ENCODE measurements around the gene OR5V1. TPM values are rescaled to one million over a fixed set of nuclear protein-coding genes. Genes with fewer than 3 reads are reported as not detected.

OR5V1 gene
- not detected for total RNA-seq
- total RNA-seq (2013), result not detected

DNA sequence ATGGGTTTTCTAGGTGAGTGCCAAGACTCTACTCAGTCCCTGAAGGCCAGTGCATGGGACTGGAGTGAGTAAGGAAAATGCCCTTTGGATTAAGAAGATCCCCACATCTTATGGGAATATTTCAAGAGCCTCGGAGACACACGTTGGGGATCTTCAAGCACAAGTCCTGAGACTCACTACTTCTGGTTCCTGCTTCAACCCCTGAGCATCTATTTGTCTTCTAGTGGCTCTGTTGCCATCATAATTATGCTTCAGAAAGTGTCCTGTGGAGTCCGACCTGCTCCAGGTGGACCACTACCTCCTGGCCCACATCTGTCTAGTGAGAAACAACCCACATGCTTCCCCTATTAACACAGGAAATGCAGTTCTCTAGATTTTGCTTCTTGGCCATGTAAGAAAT is at the start of gene OR5V1:
Gene OR5V1 (minus strand): TSS at position 101 of the 400 bp plus-strand sequence. CDS start 12,670 bp downstream, outside the sequence.
- H3K9me3 ChIP-seq (ENCODE audit: control insufficient read depth, insufficient read depth, low read length), result no peaks in the 10 kb centered on the region
- peaks cover 3% of the 10 kb centered on the region for H3K27me3 ChIP-seq (ENCODE audit: control insufficient read depth, insufficient read depth, low read length)
- ATAC-seq, result no peak
- intact Hi-C loops (cut with micrococcal nuclease), result no loop called here
- H3K27me3 Mint-ChIP-seq (ENCODE audit: low read depth in 2 of 2), result peaks cover 6 to 14% of the 10 kb centered on the region in 2 donors
- no peak within 1 kb of the TSS for H3K27ac Mint-ChIP-seq
- no peak within 1 kb of the TSS for H3K27ac ChIP-seq (ENCODE audit: low read length)
- TF ChIP-seq CTCF (IDR thresholded peaks at IDR 0.05), result no peak
- no peaks in the 10 kb centered on the region for H3K4me1 ChIP-seq (ENCODE audit: control insufficient read depth, insufficient read depth, low read length)
- H3K4me3 ChIP-seq (ENCODE audit: low read length), result no peak within 1 kb of the TSS
- H3K9me3 Mint-ChIP-seq, result no peaks in the 10 kb centered on the region
- no peaks in the 10 kb centered on the region for H3K4me1 Mint-ChIP-seq
- WGBS (ENCODE audit: insufficient coverage), result 81% methylated on average over 3 of the region's 3 CpGs
- no peaks in the 10 kb centered on the region for H3K36me3 ChIP-seq (ENCODE audit: control insufficient read depth, insufficient read depth, low read length)
- no peak for DNase-seq
- no peak within 1 kb of the TSS for H3K4me3 Mint-ChIP-seq
- no peaks in the 10 kb centered on the region for H3K36me3 Mint-ChIP-seq

GRCh38 chr6:29414588-29414987 is 45.9 kb upstream of the OR5V1 start, which contains the start of gene OR12D1:
OR12D1 (plus strand) TSS chr6:29414928.
- DNase-seq (no peak), ATAC-seq (no peak)
- Mint-ChIP-seq H3K4me1 (no peaks in the 10 kb centered on the region), H3K36me3 (peaks cover 8% of the 10 kb centered on the region), H3K27me3 (ENCODE audit: low read depth in 2 of 2) (peaks cover 26 to 46% of the 10 kb centered on the region in 2 donors), H3K27ac (no peak within 1 kb of the TSS), H3K9me3 (peaks cover 2 to 5% of the 10 kb centered on the region in 2 donors), H3K4me3 (no peak within 1 kb of the TSS)
- Histone ChIP-seq H3K27me3 (ENCODE audit: control insufficient read depth, insufficient read depth, low read length) (no peaks in the 10 kb centered on the region), H3K4me1 (ENCODE audit: control insufficient read depth, insufficient read depth, low read length) (no peaks in the 10 kb centered on the region), H3K4me3 (ENCODE audit: low read length) (no peak within 1 kb of the TSS), H3K9me3 (ENCODE audit: control insufficient read depth, insufficient read depth, low read length) (peaks cover 4% of the 10 kb centered on the region), H3K27ac (ENCODE audit: low read length) (no peak within 1 kb of the TSS), H3K36me3 (ENCODE audit: control insufficient read depth, insufficient read depth, low read length) (no peaks in the 10 kb centered on the region)
- intact Hi-C loops (cut with micrococcal nuclease), result no loop called here
- TF ChIP-seq CTCF (IDR thresholded peaks at IDR 0.05), result no peak

- peaks cover 6% of the 10 kb centered on the region for H3K27me3 ChIP-seq (ENCODE audit: control insufficient read depth, insufficient read depth, low read length)
- no peak overlapping the region for H3K27ac ChIP-seq (ENCODE audit: low read length)
- H3K4me3 Mint-ChIP-seq, result no peak overlapping the region
- H3K36me3 Mint-ChIP-seq, result peaks cover 5% of the 10 kb centered on the region
- no peaks in the 10 kb centered on the region for H3K4me1 Mint-ChIP-seq
- H3K9me3 ChIP-seq (ENCODE audit: control insufficient read depth, insufficient read depth, low read length), result no peaks in the 10 kb centered on the region
- DNase-seq (no peak), ATAC-seq (no peak)
- no peak overlapping the region for H3K27ac Mint-ChIP-seq
- H3K9me3 Mint-ChIP-seq, result peaks cover 0 to 2% of the 10 kb centered on the region in 2 donors
- WGBS (ENCODE audit: insufficient coverage), result 55% methylated on average over 1 of the region's 1 CpG
- no peak overlapping the region for H3K4me3 ChIP-seq (ENCODE audit: low read length)
- H3K36me3 ChIP-seq (ENCODE audit: control insufficient read depth, insufficient read depth, low read length), result no peaks in the 10 kb centered on the region
- H3K4me1 ChIP-seq (ENCODE audit: control insufficient read depth, insufficient read depth, low read length), result no peaks in the 10 kb centered on the region
- peaks cover 4 to 33% of the 10 kb centered on the region in 2 donors for H3K27me3 Mint-ChIP-seq (ENCODE audit: low read depth in 2 of 2)
- TF ChIP-seq CTCF (IDR thresholded peaks at IDR 0.05), result no peak
- intact Hi-C loops (cut with micrococcal nuclease), result no loop called here
Observed at GRCh38 chr6:29403801-29404200, 35.1 kb upstream of the OR5V1 start.

DNA sequence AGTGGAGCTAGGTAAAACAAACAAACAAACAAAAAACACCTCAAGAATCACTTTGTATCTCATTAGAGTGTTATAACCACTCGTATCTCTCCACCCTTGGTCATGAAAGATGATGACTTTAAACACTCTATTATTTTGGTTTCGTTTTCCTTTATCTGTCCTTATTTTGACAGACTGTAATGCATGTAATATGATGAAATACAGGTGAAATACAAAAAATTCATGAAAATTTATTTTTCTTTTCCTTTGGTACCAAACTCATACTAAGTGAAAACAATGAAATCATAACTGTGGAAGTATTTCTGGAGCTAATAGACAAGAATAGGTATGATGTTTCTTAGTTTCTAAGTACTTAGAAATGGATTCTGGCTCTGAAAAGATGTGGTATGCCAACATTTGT is 30.9 kb upstream of the OR5V1 start:
- Histone ChIP-seq H3K4me1 (ENCODE audit: control insufficient read depth, insufficient read depth, low read length) (no peaks in the 10 kb centered on the region), H3K27me3 (ENCODE audit: control insufficient read depth, insufficient read depth, low read length) (peaks cover 7% of the 10 kb centered on the region), H3K4me3 (ENCODE audit: low read length) (no peak overlapping the region), H3K9me3 (ENCODE audit: control insufficient read depth, insufficient read depth, low read length) (no peaks in the 10 kb centered on the region), H3K27ac (ENCODE audit: low read length) (no peak overlapping the region), H3K36me3 (ENCODE audit: control insufficient read depth, insufficient read depth, low read length) (no peaks in the 10 kb centered on the region)
- DNase-seq (no peak), ATAC-seq (no peak)
- H3K4me3 Mint-ChIP-seq, result no peak overlapping the region
- peaks cover 0 to 2% of the 10 kb centered on the region in 2 donors for H3K9me3 Mint-ChIP-seq
- no peak overlapping the region for H3K27ac Mint-ChIP-seq
- no peaks in the 10 kb centered on the region for H3K4me1 Mint-ChIP-seq
- WGBS (ENCODE audit: insufficient coverage), result no CpG with 5 or more reads among the region's 2 CpGs
- no peak for TF ChIP-seq CTCF (IDR thresholded peaks at IDR 0.05)
- peaks cover 5% of the 10 kb centered on the region for H3K36me3 Mint-ChIP-seq
- intact Hi-C loops (cut with micrococcal nuclease), result no loop called here
- H3K27me3 Mint-ChIP-seq (ENCODE audit: low read depth in 2 of 2), result peaks cover 9 to 56% of the 10 kb centered on the region in 2 donors
